K562 (cell line): ENCODE measurements around the gene NEK3. TPM values are rescaled to one million over a fixed set of nuclear protein-coding genes. Genes with fewer than 3 reads are reported as not detected.

Experiments
- ATAC-seq: fragments of 200-7000 bp; cut with Tn5 transposase; 3 replicates; pipeline ENCODE4 v1.9.1; 2020; ENCODE audit warnings: moderate library complexity
- BruUV-seq: library from RNA; stranded (reverse); fragments of 400-500 nt; replicated peaks from 2 replicates; lab custom pipeline; 2021; lab: Mats Ljungman, UMichigan
- CTCF ChIA-PET: fragments of 300-600 bp; formaldehyde crosslinking; extraction: SDS; loops from one replicate; lab custom pipeline; 2021; ENCODE audit warnings: low intra/inter-chr PET ratio; lab: Yijun Ruan, JAX
- POLR2A ChIA-PET: fragments of 300-600, 350-650 bp; sonication (Branson Sonifier 250); formaldehyde crosslinking; extraction: SDS; loops from one replicate; lab custom pipeline; 2021; ENCODE audit warnings: antibody characterized with exemption, inconsistent platforms; lab: Yijun Ruan, JAX
- DNase-seq, 4 experiments: peaks; one replicate each; pipeline versions ENCODE4 v3.0.0 to v3.0.0-alpha.2; 2011 to 2018; ENCODE audit warnings: low spot score in 3 of 4, mixed read lengths in 3 of 4; ENCODE audit errors: extremely low read depth in 1 of 4
- FAIRE-seq: peaks from 2 replicates; lab custom pipeline; 2011; peaks lifted over from hg19 to GRCh38; lab: Jason Lieb, UNC
- H2AFZ ChIP-seq: 2 replicates; pipeline ENCODE4 v1.6.0; 2011; ENCODE audit warnings: low read depth, low read length, control low read depth, inconsistent platforms
- H3K27ac ChIP-seq: fragments of 200-600 bp; 3 replicates; pipeline ENCODE4 v1.8.0; 2011; ENCODE audit warnings: low read depth, mild to moderate bottlenecking, control low read depth, inconsistent platforms, low read length, moderate library complexity, mixed read lengths; ENCODE audit errors: extremely low read depth
- H3K27me3 ChIP-seq, 2 experiments: fragments of 300-600 bp in 1 of 2; 2 replicates in 1 of 2; 3 replicates in 1 of 2; pipeline versions ENCODE4 v1.6.0 to v1.8.0; 2011; ENCODE audit warnings: inconsistent platforms in 2 of 2, low read length in 2 of 2, mild to moderate bottlenecking in 1 of 2, mixed read lengths in 1 of 2, moderate library complexity in 1 of 2; ENCODE audit not compliant: control insufficient read depth in 2 of 2, insufficient read depth in 2 of 2
- H3K36me3 ChIP-seq: fragments of 300-600 bp; 3 replicates; pipeline ENCODE4 v1.8.0; 2011; ENCODE audit warnings: mild to moderate bottlenecking, low read length, inconsistent platforms; ENCODE audit not compliant: control insufficient read depth, insufficient read depth
- H3K4me1 ChIP-seq, 2 experiments: fragments of 200-600 bp in 1 of 2; replicated peaks in 1 of 2; 2 replicates in 1 of 2; 3 replicates in 1 of 2; pipeline versions ENCODE4 v1.5.1 to v1.8.0; 2011; ENCODE audit warnings: inconsistent platforms in 2 of 2, low read length in 2 of 2, mild to moderate bottlenecking in 1 of 2, mixed read lengths in 1 of 2, moderate library complexity in 1 of 2; ENCODE audit not compliant: control insufficient read depth in 2 of 2, insufficient read depth in 2 of 2
- H3K4me2 ChIP-seq: 2 replicates; pipeline ENCODE4 v1.6.1; 2011; ENCODE audit warnings: low read length, control low read depth, inconsistent platforms, mixed read lengths; ENCODE audit not compliant: insufficient read depth
- H3K4me3 ChIP-seq: fragments of 200-600 bp; sonication (generic), shearing (Covaris generic); 2 replicates; pipeline ENCODE4 v1.5.1; 2016; ENCODE audit warnings: control low read depth, inconsistent platforms
- H3K79me2 ChIP-seq: fragments of 200-600 bp; 3 replicates; pipeline ENCODE4 v1.8.0; 2011; ENCODE audit warnings: low read length, inconsistent platforms; ENCODE audit not compliant: control insufficient read depth, insufficient read depth
- H3K9ac ChIP-seq, 2 experiments: 2 replicates each; pipeline versions ENCODE4 v1.6.0 to v1.6.1; 2011; ENCODE audit warnings: low read depth in 2 of 2, low read length in 2 of 2, control low read depth in 1 of 2, inconsistent platforms in 1 of 2, mild to moderate bottlenecking in 1 of 2, mixed read lengths in 1 of 2; ENCODE audit not compliant: insufficient read depth in 1 of 2
- H3K9me1 ChIP-seq: one replicate; pipeline ENCODE4 v1.6.0; 2011; ENCODE audit warnings: inconsistent platforms, mild to moderate bottlenecking, low read length, moderate library complexity; ENCODE audit not compliant: control insufficient read depth, insufficient read depth
- H3K9me3 ChIP-seq: replicated peaks from 2 replicates; pipeline ENCODE4 v1.5.1; 2011; ENCODE audit warnings: low read depth, low read length, inconsistent platforms; ENCODE audit not compliant: control insufficient read depth, insufficient read depth
- H4K20me1 ChIP-seq: replicated peaks from 2 replicates; pipeline ENCODE4 v1.6.1; 2011; ENCODE audit warnings: low read length, inconsistent platforms, mixed read lengths; ENCODE audit not compliant: control insufficient read depth, insufficient read depth
- NR2F6 ChIP-seq: fragments of 450-650 bp; formaldehyde crosslinking; IDR thresholded peaks from 2 replicates; pipeline ENCODE4 v1.4.0; 2020; ENCODE audit warnings: mild to moderate bottlenecking
- ZBTB33 ChIP-seq: sonication (generic); formaldehyde crosslinking; IDR thresholded peaks from 2 replicates; pipeline ENCODE4 v1.8.1; 2023; ENCODE audit warnings: mild to moderate bottlenecking, missing genetic modification reagents
- WGBS: fragments of 100-300 bp; shearing (Covaris generic); methylation state at CpG from one replicate; pipeline ENCODE4 v1.1.6; 2016; ENCODE audit warnings: low coverage, mixed read lengths; ENCODE audit not compliant: insufficient coverage; ENCODE audit errors: missing lambda C conversion rate; 5-methylcytosine and 5-hydroxymethylcytosine counted together
- in situ Hi-C: fragments of 300-500 bp; cut with MboI; formaldehyde crosslinking; loops from 4 replicates; pipeline ENCODE4 v1.15.0; 2018; ENCODE audit warnings: inconsistent platforms, mixed read lengths
- intact Hi-C: fragments of 100-400 bp; cut with micrococcal nuclease; formaldehyde crosslinking; loops from 2 replicates; pipeline ENCODE4 v1.14.2; 2022
- polyA plus RNA-seq, 8 experiments: library from polyadenylated mRNA; depleted of rRNA in 4 of 8; stranded (reverse) in 5 of 8; unstranded in 3 of 8; fragments of >200 nt; fragmentation: Nextera tagmentation in 2 of 8; fragmentation: Illumina TruSeq in 1 of 8; extraction: Ambion mirVana in 2 of 8; extraction: Trizol in 1 of 8; gene quantifications; 2 replicates each; pipeline versions ENCODE4 v1.2.1 to v1.2.3, GENCODE V29; 2011 to 2014; ENCODE audit warnings: inconsistent platforms in 1 of 8, missing spikeins in 1 of 8
- total RNA-seq, 7 experiments: library from RNA; depleted of rRNA in 6 of 7; stranded (reverse); fragments of >200 nt in 6 of 7; fragmentation: Illumina TruSeq in 2 of 7; extraction: Trizol in 2 of 7; gene quantifications; 2 replicates each; pipeline versions ENCODE4 v1.2.1 to v1.2.3, GENCODE V29; 2011 to 2021; ENCODE audit warnings: low replicate concordance in 1 of 7

The NEK3 gene
- total and polyA plus RNA-seq, 9 of the 15 experiments (the other 6 are each of a cell fraction or from before 2014, with no cell fraction given): 6.2 to 11.0 (median 9.3) TPM

GRCh38 chr13:52195401-52195837 is 36.0 kb upstream of the NEK3 start:
- 98% methylated on average over 19 of the region's 34 CpGs for WGBS

More at GRCh38 chr13:52195401-52195837, 36.0 kb upstream of the NEK3 start:
- peaks cover 27% of the 10 kb centered on the region for H3K79me2 ChIP-seq
- in situ Hi-C loops: no loop called here
- TF ChIP-seq NR2F6 (CRISPR knock-in tag): no peak
- TF ChIP-seq ZBTB33 (CRISPR knock-in tag): peak; percentile 84
- H3K36me3 ChIP-seq: no peaks in the 10 kb centered on the region
- no peaks in the 10 kb centered on the region for H3K27me3 ChIP-seq
- DNase-seq (no peak), FAIRE-seq (no peak), ATAC-seq (no peak)
- H3K9ac ChIP-seq: no peak overlapping the region
- H3K4me1 ChIP-seq: no peaks in the 10 kb centered on the region; a peak in 2 of 5 replicates
- no peak overlapping the region for H3K27ac ChIP-seq
- no peak overlapping the region for H2AFZ ChIP-seq
- BruUV-seq: no TSS peak
- no peaks in the 10 kb centered on the region; the same call in 1 of the 2 replicates for H3K9me3 ChIP-seq
- no peak overlapping the region for H3K4me3 ChIP-seq
- H3K9me1 ChIP-seq: no peaks in the 10 kb centered on the region
- intact Hi-C loops: no loop called here
- ChIA-PET CTCF (no interaction called here), POLR2A (no interaction called here)
- no peaks in the 10 kb centered on the region for H4K20me1 ChIP-seq
- H3K4me2 ChIP-seq: no peak overlapping the region
